ENCODE measurements around the gene DNAH3. TPM values are rescaled to one million over a fixed set of nuclear protein-coding genes. Genes with fewer than 3 reads are reported as not detected.
"Not testable (repeated sequence)": the region's sequence is repeated elsewhere in the genome, so short reads cannot be mapped to it uniquely, and the experiment has no call there.

The DNAH3 gene
- total RNA-seq, 1 donor from 2014 or later: 0.89 TPM

GRCh38 chr16:21053590-21053989 is 97.1 kb downstream of the DNAH3 start:
- intact Hi-C loops (cut with DNase I): no loop called here
- ATAC-seq (ENCODE audit: poor library complexity) (no peak), DNase-seq (no peak)

- DNase-seq; ATAC-seq (ENCODE audit: poor library complexity); intact Hi-C loops (cut with DNase I): not testable (repeated sequence)
Observed at GRCh38 chr16:21048091-21048912, 102.3 kb downstream of the DNAH3 start.

GRCh38 chr16:21038197-21038596 is 112.4 kb downstream of the DNAH3 start:
- no peak for DNase-seq
- intact Hi-C loops (cut with DNase I): no loop called here
- no peak for ATAC-seq (ENCODE audit: poor library complexity)

GRCh38 chr16:21037736-21038135 is 112.9 kb downstream of the DNAH3 start:
- DNase-seq: no peak
- ATAC-seq (ENCODE audit: poor library complexity): no peak
- intact Hi-C loops (cut with DNase I): no loop called here

GRCh38 chr16:21037168-21037567 is 113.5 kb downstream of the DNAH3 start:
- no peak for ATAC-seq (ENCODE audit: poor library complexity)

GRCh38 chr16:21036471-21036870 is 114.2 kb downstream of the DNAH3 start:
- no peak for ATAC-seq (ENCODE audit: poor library complexity)
- intact Hi-C loops (cut with DNase I): no loop called here
- DNase-seq: no peak

More at GRCh38 chr16:21037168-21037567, 113.5 kb downstream of the DNAH3 start:
- DNase-seq: no peak
- intact Hi-C loops (cut with DNase I): no loop called here

- peak; percentile 96 for ATAC-seq (ENCODE audit: poor library complexity)
- intact Hi-C loops (cut with DNase I): no loop called here
Observed at GRCh38 chr16:21033704-21034103, 116.9 kb downstream of the DNAH3 start.

GRCh38 chr16:21033264-21033663 is 117.4 kb downstream of the DNAH3 start:
- intact Hi-C loops (cut with DNase I): no loop called here
- ATAC-seq (ENCODE audit: poor library complexity) (no peak), DNase-seq (no peak)

More at GRCh38 chr16:21033704-21034103, 116.9 kb downstream of the DNAH3 start:
- peak; percentile 57 for DNase-seq

GRCh38 chr16:21028728-21029127 is 121.9 kb downstream of the DNAH3 start:
- ATAC-seq (ENCODE audit: poor library complexity) (no peak), DNase-seq (no peak)
- intact Hi-C loops (cut with DNase I): no loop called here

- intact Hi-C loops (cut with DNase I): no loop called here
- DNase-seq: no peak
Observed at GRCh38 chr16:21026846-21027245, 123.8 kb downstream of the DNAH3 start.

GRCh38 chr16:21023509-21024202 is 127.0 kb downstream of the DNAH3 start:
- ATAC-seq (ENCODE audit: poor library complexity) (peak; percentile 94), DNase-seq (peak; percentile 63)
- intact Hi-C loops (cut with DNase I): no loop called here

More at GRCh38 chr16:21026846-21027245, 123.8 kb downstream of the DNAH3 start:
- ATAC-seq (ENCODE audit: poor library complexity): no peak

- ATAC-seq (ENCODE audit: poor library complexity): no peak
Observed at GRCh38 chr16:21021316-21021715, 129.3 kb downstream of the DNAH3 start.

GRCh38 chr16:21009815-21010214 is 140.8 kb downstream of the DNAH3 start:
- DNase-seq (no peak), ATAC-seq (ENCODE audit: poor library complexity) (no peak)
- intact Hi-C loops (cut with DNase I): no loop called here

More at GRCh38 chr16:21021316-21021715, 129.3 kb downstream of the DNAH3 start:
- DNase-seq: no peak
- intact Hi-C loops (cut with DNase I): no loop called here

GRCh38 chr16:21005008-21005407 is 145.6 kb downstream of the DNAH3 start:
- intact Hi-C loops (cut with DNase I): no loop called here
- DNase-seq: no peak
- ATAC-seq (ENCODE audit: poor library complexity): no peak

GRCh38 chr16:21001262-21001661 is 149.4 kb downstream of the DNAH3 start:
- DNase-seq (no peak), ATAC-seq (ENCODE audit: poor library complexity) (no peak)
- intact Hi-C loops (cut with DNase I): no loop called here

GRCh38 chr16:20997147-20997546 is 153.5 kb downstream of the DNAH3 start:
- DNase-seq (no peak), ATAC-seq (ENCODE audit: poor library complexity) (no peak)
- intact Hi-C loops (cut with DNase I): no loop called here

- intact Hi-C loops (cut with DNase I): no loop called here
- DNase-seq (no peak), ATAC-seq (ENCODE audit: poor library complexity) (no peak)
Observed at GRCh38 chr16:20995711-20996110, 154.9 kb downstream of the DNAH3 start.

- intact Hi-C loops (cut with DNase I); ATAC-seq (ENCODE audit: poor library complexity); DNase-seq: not testable (repeated sequence)
Observed at GRCh38 chr16:20989496-20990070, 161.1 kb downstream of the DNAH3 start.

GRCh38 chr16:20987049-20987448 is 163.6 kb downstream of the DNAH3 start:
- DNase-seq: no peak
- intact Hi-C loops (cut with DNase I): no loop called here

More at GRCh38 chr16:20987049-20987448, 163.6 kb downstream of the DNAH3 start:
- ATAC-seq (ENCODE audit: poor library complexity): no peak

Data from Right ventricle myocardium superior (tissue), 1 donor.